GM10847 (cell line): ENCODE measurements around the gene NOL4.

ENCODE experiments used
- POLR2A ChIP-seq: IDR thresholded peaks from 2 replicates; pipeline ENCODE4 v1.6.1; 2011; ENCODE audit not compliant: insufficient read length; ENCODE audit errors: extremely low read depth

NOL4 gene, protein sequence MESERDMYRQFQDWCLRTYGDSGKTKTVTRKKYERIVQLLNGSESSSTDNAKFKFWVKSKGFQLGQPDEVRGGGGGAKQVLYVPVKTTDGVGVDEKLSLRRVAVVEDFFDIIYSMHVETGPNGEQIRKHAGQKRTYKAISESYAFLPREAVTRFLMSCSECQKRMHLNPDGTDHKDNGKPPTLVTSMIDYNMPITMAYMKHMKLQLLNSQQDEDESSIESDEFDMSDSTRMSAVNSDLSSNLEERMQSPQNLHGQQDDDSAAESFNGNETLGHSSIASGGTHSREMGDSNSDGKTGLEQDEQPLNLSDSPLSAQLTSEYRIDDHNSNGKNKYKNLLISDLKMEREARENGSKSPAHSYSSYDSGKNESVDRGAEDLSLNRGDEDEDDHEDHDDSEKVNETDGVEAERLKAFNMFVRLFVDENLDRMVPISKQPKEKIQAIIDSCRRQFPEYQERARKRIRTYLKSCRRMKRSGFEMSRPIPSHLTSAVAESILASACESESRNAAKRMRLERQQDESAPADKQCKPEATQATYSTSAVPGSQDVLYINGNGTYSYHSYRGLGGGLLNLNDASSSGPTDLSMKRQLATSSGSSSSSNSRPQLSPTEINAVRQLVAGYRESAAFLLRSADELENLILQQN

DNA sequence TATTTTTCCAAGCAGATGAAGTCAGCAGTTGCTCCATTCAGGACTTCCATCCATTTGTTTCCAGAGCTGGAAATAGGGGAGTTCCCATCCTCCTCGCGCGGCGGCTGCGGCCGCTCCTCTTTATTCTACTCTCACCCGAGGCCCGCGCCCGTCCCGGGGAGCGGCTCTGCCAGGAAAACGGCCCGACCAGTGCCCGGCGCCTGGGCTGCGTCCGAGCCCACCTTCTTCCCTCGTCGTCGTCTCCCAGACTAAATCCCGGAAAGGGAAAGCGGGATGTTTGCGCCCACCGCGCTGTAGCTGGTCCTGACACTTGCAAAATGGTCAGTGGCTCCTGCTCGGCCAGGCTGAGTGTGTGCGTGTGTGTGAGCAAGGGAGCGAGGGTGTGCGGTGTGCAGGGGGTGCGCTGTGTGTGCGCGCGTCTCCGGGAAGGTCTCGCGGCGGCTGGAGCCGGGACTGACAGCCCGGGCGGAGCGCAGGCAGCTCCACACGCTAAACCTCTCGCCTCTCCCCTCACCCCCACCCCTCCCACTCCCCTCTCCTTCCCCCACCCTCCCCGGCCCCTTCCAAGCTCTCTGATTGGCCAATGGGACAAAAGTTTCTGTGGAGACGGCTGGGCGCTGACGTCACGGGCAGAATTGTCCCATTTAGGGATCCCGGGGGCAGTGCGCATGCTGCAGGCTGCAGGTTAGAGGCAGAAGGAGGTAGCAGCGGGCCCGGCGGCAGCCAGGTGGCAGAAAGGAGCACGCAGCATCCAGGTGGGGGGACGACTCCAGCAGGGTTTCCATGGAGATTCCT, at the start of gene NOL4:
TSS of gene NOL4 (minus strand) at position 491 of the 795 bp plus-strand sequence. CDS start 1,660 bp downstream, outside the sequence.
- TF ChIP-seq POLR2A: no peak

DNA sequence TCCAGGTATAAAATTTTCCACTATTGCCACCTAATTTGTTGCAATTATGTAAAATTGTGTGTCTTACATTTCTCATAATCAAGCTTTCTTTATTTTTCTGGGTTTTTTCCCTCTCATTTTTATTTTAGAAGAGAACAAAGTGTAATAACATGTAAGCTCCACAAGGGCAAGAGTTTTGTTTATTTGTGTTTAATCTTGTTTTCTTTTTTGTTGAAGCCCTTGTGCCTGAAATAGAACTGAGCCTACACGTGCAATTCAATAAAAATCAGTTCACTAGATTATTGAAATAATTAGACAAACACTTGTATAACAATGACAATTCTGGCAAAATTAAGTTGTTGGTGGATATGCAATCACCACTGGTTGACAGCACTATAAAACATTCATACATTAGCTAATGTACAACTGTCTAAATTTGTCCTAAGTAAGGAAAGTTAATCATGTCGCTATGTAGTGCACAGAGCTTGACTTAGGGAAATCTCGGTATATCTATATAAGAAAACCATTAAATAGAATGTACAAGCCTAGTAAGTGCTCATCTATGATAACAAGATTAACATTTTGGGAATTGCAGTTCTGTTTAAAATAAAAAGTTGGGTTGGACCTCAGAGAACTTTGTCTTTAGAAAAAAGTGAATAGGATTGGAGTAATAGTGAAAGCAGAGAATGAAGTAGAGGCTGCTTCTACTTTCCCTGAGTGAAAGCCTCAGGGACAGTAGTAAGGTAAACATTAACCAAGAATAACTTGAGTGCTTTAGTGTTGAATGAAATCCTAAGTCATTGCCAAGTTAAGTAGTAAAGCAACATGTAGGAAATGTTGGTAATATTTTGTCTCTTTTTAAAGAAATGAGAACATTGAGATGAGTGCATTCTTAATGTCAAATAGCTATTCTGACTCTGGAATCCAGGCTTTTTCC, 37.4 kb upstream of the NOL4 start:
- TF ChIP-seq POLR2A: no peak

DNA sequence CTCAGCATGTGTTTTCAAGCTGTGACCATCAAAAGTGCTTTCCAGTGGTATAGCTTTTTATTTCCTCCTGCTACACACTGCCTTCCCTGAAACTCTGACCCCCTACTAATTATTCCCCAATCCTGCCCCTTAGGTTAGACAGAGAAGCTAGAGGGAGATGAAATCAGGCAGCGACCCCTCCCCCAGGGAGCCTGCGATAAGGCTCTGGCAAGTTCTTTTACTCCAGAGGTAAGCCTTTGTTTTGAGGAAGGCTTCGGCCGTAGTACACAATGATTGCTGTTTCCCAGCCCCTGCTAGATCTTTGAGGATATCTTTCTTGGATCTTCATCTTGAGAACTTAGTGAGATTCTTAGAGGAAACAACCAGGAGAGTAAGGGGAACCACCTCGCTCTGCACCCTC, 33.5 kb upstream of the NOL4 start:
- no peak for TF ChIP-seq POLR2A

DNA sequence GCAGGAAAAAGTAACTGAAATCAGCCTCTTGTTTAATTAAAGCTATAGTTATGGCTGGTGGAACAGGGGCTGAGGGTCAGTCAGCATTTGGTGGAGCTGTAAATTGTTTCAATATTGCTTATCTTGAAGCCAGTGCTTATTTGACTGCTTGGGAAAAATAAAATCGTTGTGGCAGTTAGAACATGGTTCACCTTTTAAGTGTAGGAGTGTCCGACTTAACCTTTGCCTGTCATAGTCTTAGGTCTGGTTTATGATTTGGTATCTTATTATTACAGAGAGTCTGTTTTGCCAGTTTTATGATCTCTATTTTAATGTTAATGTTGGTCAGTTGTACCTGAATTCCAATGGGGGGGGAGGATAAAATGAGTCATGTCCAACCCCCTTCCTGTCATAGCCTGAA, 27.2 kb upstream of the NOL4 start:
- TF ChIP-seq POLR2A: no peak

DNA sequence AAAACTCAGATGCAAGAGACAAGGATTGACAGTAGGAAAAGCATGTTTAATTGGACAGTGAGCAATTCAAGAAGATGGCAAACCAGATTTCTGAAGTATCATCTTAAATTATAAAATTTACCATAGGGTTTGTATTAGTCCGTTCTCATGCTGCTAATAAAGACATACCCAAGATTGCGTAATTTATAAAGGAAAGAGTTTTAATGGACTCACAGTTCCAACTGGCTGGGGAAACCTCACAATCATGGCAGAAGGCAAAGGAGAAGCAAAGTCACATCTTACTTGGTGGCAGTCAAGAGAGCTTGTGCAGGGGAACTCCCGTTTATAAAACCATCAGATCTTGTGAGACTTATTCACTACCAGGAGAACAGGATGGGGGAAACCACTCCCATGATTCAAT, 24.0 kb upstream of the NOL4 start:
- no peak for TF ChIP-seq POLR2A

DNA sequence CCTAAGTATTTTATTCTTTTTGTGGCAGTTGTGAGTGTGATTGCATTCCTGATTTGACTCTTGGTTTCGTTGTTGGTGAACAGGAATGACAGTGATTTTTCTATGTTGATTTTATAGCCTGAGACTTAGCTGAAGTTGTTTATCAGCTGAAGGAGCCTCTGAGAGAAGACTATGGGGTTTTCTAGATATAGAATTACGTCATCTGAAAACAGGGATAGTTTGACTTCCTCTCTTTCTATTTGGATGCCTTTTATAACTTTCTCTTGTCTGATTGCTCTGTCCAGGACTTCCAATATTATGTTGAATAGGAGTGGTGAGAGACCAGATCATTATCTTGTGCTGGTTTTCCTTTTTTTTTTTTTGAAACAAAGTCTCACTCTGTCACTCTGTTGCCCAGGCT, 18.0 kb upstream of the NOL4 start:
- TF ChIP-seq POLR2A: no peak

DNA sequence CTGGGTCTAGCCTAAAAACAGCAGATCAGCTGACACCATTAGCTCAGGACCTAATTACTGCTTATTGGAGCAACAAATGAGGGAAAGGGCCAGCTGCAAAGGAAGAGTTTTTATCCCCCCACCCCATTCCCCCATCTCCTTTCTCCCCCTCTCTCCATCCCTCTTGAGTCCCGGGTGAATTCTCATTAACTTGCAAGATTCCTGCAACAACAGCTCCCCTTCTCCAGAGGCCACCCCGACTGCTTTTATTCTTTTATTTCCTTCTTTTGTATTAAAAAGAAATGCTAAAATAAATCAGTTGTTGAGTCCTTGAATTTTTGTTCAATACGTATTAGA, 473 bp upstream of the NOL4 start:
- TF ChIP-seq POLR2A: no peak

DNA sequence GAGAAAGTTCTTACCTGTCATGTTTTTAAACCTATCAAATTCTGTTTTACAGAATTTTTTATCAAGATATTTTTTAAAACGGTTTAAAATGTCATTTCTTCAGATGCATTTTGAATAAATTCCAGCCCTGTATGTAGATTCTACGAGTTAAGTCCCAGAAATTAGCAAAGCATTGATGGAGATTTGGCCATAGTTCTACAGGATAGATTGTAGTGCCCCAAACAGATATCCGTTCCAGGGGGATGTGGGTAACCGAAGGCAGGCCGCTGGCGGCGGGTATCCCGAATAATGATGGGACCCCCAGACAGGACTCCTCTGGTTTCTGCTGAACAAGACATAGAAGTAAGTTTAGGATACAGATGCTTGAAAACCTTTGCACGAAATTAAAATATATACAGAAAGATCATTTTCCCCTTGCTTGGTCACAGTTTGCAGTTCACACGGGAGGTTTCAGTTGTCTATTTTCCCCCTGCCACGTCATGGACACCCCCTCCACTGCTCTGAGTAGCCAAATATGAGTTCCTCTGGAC, 755 bp downstream of the NOL4 start:
- TF ChIP-seq POLR2A: no peak

DNA sequence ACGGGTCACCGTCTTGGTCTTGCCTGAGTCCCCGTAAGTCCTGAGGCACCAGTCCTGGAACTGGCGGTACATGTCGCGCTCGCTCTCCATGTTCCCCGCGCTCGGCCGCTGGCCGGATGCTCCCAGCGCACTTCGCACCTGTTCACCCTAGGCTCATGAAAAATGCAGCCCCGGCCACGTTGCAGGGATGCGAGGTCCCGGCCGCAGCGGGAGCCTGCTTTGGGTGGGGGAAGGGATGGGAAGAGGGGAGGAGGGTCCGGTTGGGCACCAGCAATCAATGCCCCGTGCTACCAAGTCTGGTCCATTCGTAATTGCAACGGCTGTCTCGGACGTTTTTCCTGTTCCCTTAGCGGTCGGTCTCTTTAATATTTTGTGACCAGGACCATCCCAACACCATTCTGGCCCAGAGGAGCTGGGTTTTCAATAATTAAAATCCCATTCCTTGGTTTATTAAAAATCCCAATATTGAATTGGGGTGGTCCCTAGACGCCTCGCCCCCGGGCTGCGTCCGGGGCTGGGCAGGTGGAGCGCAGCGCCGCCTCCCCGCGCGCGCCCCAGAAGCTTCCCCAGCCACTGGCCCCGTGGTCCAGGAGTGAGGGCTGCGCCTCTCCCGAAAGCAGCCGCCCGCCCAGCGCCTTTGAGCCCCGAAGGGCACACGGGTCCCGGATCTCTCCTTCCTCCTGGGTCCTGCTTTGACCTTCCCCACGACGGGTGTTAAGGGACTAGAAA, 1.4 kb downstream of the NOL4 start:
- no peak for TF ChIP-seq POLR2A

DNA sequence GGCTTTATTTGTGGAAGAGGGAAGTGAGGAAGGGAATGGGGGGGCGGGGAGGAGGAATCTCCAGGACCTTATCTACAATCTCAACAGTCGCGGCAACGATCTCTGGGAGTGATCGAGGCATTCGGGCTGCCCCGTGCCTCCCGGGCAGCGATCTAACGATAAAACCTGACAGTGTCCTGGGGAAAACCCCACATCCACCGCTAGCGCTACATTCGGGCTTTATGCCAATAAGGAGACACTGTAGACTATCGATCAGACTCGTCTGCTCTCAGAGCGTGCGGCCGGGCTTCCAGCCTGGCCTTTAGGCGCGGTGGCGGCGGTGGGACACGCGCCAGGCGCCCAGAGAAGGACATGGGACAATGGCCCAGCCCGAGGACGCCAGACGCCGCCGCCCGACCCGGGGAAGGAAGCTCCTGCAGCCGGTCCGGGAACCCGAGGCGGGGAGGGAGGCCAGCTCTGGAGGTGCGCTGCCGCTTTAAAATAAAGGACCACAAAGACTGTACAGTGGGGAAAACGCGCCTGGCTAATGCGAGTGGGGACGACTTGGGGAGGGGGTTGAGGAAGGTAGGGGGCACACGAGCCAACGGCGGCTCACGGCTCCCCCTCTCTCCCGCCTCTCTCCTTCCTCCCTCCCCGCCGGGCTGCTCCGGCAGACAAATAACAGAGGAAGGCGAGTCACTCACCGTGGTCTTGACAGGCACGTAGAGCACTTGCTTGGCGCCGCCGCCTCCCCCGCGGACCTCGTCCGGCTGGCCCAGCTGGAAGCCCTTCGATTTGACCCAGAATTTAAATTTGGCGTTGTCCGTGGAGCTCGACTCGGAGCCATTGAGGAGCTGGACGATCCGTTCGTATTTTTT, 2.2 kb downstream of the NOL4 start:
- TF ChIP-seq POLR2A: no peak

DNA sequence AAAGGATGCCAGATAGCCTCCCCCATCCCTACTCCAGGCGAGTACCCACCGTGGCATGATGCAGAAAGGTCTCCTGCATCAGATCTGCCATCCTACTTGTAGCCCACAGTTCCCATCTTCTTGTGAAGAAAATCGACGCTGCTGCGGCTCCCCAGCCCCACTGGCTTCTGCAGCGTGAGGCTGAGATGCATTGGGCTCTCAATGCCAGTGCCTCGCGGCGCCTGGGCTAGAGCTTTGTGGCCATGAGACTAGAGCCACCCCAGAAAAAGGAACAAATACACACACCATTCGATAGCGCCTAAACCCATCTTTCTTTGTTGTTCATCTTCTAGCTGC, 2.8 kb downstream of the NOL4 start:
- TF ChIP-seq POLR2A: no peak

DNA sequence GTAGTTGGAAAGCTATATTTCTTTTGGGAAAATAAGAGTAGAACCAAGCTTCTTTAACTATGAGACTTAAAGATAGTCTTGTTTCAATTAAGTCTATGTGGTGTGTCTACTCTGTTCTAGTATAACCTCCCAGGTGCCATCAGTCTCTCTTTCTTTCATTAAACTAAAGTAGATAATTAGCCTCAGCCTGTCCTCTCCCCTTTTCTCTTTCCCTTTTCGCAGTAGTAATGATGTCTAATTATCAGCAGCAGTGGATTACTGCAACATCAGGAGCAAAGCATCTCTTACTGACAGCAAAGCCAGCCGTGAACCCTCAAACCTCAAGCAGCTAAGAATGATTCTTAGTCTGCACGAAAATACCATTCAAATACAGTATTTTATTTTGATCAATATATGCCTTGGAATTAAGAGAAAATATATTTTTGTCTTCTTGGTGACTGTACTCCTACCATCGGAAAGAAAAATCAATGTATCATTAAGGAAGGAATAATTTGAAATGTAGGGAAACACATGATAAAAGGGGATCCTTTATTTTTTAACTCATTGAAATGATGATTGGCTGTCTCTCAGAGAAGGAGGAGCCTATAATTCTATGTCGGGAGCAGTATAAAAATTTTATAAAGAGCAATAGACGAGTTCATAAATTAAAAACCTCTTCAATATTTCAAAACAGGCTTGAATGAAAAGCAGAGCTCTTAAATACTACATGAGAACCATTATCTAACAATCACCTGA, 4.5 kb downstream of the NOL4 start:
- no peak for TF ChIP-seq POLR2A

DNA sequence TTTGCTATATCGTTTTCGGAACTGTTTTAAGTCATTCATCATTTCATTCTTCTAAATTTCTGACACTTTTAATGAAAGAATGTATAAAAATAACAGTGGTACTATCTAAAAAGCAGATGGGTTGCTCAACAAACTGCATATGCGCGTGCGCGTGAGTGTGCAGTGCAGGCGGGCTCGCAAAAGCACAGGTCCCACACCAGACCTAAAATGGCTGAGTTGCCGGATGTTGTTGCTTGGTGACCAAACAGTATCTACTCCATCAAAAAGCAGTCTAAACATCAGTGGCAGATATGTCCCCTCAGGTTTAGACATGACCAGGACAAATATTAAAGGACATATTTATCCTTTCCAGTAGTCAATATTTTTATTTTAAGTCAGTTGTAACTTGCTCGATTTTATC, 5.1 kb downstream of the NOL4 start:
- TF ChIP-seq POLR2A: no peak

DNA sequence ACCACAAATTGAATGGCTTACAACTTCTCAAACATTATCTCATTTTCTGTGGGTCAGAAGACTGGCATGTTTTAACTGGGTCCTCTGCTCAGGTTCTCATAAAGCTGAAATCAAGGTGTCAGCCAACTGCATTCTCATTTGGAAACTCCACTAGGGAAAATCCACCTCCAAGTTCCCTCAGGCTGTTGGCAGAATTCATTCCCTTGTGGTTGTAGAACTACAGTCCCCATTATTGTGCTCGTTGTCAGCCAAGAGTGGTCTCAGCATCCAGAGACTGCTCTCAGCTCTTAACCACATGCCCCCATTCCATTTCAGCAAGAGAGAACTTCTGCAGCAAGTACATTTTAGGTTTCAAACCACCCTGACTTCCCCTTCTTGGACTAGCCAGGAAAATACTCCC, 12.2 kb downstream of the NOL4 start:
- TF ChIP-seq POLR2A: no peak
